ENCODE results near the gene RFWD3.
A peak's percentile ranks its signal among the peaks of the same experiment; 100 is the strongest.

- no peak for TF ChIP-seq POLR2A (IDR thresholded peaks at IDR 0.05)
- TF ChIP-seq CTCF (IDR thresholded peaks at IDR 0.05 in 8 of 11, conservative IDR thresholded peaks at IDR 0.05 in 3 of 11), result peak in 5 of 11 experiments; percentile 11 to 35 (median 28)
- TF ChIP-seq POLR2AphosphoS5 (IDR thresholded peaks at IDR 0.05), result no peak
Observed at GRCh38 chr16:74650966-74651567, 15.6 kb downstream of the RFWD3 start.
